CD4-positive, alpha-beta T cell (primary cell): ENCODE measurements around the gene SH2D5. TPM values are rescaled to one million over a fixed set of nuclear protein-coding genes. Genes with fewer than 3 reads are reported as not detected.

Source experiments
- ATAC-seq: fragments of 200-7000 bp; cut with Tn5 transposase; one replicate; pipeline ENCODE4 v1.10.0; 2022; ENCODE audit warnings: mild to moderate bottlenecking; ENCODE audit not compliant: poor library complexity
- CTCF ChIA-PET: fragments of 350-600 bp; sonication (Branson Sonifier 250); formaldehyde crosslinking; loops from one replicate; lab custom pipeline; 2021; ENCODE audit warnings: antibody characterized with exemption, inconsistent platforms; lab: Charles Lee
- POLR2A ChIA-PET: fragments of 350-600 bp; sonication (Branson Sonifier 250); formaldehyde crosslinking; loops from one replicate; lab custom pipeline; 2021; ENCODE audit warnings: antibody characterized with exemption, inconsistent platforms; lab: Charles Lee
- DNase-seq, 14 experiments: peaks; one replicate each; pipeline ENCODE4 v3.0.0-alpha.2; 2013 to 2020; ENCODE audit warnings: mixed read lengths in 2 of 14
- H3K27ac ChIP-seq, 2 donors: one replicate each; pipeline versions ENCODE4 v1.5.1 to v1.7.0; 2013; ENCODE audit warnings: low read length in 2 of 2, low read depth in 1 of 2, mild to moderate bottlenecking in 1 of 2
- H3K27me3 ChIP-seq, 2 experiments: 1 replicate in 1 of 2; 2 replicates in 1 of 2; pipeline versions ENCODE4 v1.6.1 to v1.7.0; 2013; ENCODE audit warnings: low read length in 2 of 2, control low read depth in 1 of 2, mild to moderate bottlenecking in 1 of 2, moderate library complexity in 1 of 2; ENCODE audit not compliant: insufficient read depth in 2 of 2, control insufficient read depth in 1 of 2
- H3K36me3 ChIP-seq: one replicate; pipeline ENCODE4 v1.6.1; 2013; ENCODE audit warnings: low read length, control low read depth; ENCODE audit not compliant: insufficient read depth
- H3K4me1 ChIP-seq: one replicate; pipeline ENCODE4 v1.6.1; 2013; ENCODE audit warnings: low read length, control low read depth; ENCODE audit not compliant: insufficient read depth
- H3K4me3 ChIP-seq: one replicate; pipeline ENCODE4 v1.5.1; 2013; ENCODE audit warnings: mild to moderate bottlenecking, low read length, moderate library complexity
- H3K9me3 ChIP-seq, 2 experiments: 1 replicate in 1 of 2; 2 replicates in 1 of 2; pipeline versions ENCODE4 v1.6.1 to v1.7.0; 2013; ENCODE audit warnings: low read length in 2 of 2, mild to moderate bottlenecking in 2 of 2, control low read depth in 1 of 2, moderate library complexity in 1 of 2; ENCODE audit not compliant: control insufficient read depth in 1 of 2, insufficient read depth in 1 of 2
- H3K27ac Mint-ChIP-seq: one replicate; pipeline ENCODE4 v1.8.0; 2020; ENCODE audit warnings: mixed read lengths
- H3K27me3 Mint-ChIP-seq: one replicate; pipeline ENCODE4 v1.8.0; 2021; ENCODE audit warnings: mixed read lengths
- H3K36me3 Mint-ChIP-seq: one replicate; pipeline ENCODE4 v1.8.0; 2021; ENCODE audit warnings: low read depth, mixed read lengths
- H3K4me1 Mint-ChIP-seq: one replicate; pipeline ENCODE4 v1.8.0; 2021; ENCODE audit warnings: low read depth, mixed read lengths
- H3K4me3 Mint-ChIP-seq: one replicate; pipeline ENCODE4 v1.8.0; 2020; ENCODE audit warnings: mild to moderate bottlenecking, mixed read lengths
- H3K9me3 Mint-ChIP-seq: one replicate; pipeline ENCODE4 v1.8.0; 2020; ENCODE audit warnings: mixed read lengths
- intact Hi-C, 2 experiments: fragments of 100-400 bp; cut with DNase I in 1 of 2; cut with micrococcal nuclease in 1 of 2; formaldehyde crosslinking; loops; one replicate each; pipeline versions ENCODE4 v1.15.1 to v1.9.0; 2023 to 2025; cut with DNase I, micrococcal nuclease
- total RNA-seq, 174 experiments: library from RNA in 2 of 174; stranded (reverse) in 2 of 174; gene quantifications; one replicate each; pipeline ENCODE4 v1.2.3 and lab custom pipeline; 2021 to 2026
- TF ChIP-seq, protein P1 (sequence below): fragments of 200-600 bp; IDR thresholded peaks from one replicate; pipeline ENCODE4 v1.8.0; 2022; ENCODE audit warnings: antibody characterized with exemption, mild to moderate bottlenecking

SH2D5 gene
- total RNA-seq, 2 experiments from 2014 or later = 0.08 TPM; not detected in 1

- no peaks in the 10 kb centered on the region for H3K27me3 Mint-ChIP-seq
- POLR2A ChIA-PET = interaction anchor here (0.6 to 1.0 kb wide), 2 partner anchors 26 to 1626 kb away, joined by 3 to 4 read pairs; no protein-coding TSS in a partner anchor
- H3K36me3 ChIP-seq = peaks cover 90% of the 10 kb centered on the region
- H3K27ac ChIP-seq = no peak overlapping the region
- H3K27ac Mint-ChIP-seq = no peak overlapping the region
- ATAC-seq = no peak
- DNase-seq = no peak
- TF ChIP-seq, protein P1, sequence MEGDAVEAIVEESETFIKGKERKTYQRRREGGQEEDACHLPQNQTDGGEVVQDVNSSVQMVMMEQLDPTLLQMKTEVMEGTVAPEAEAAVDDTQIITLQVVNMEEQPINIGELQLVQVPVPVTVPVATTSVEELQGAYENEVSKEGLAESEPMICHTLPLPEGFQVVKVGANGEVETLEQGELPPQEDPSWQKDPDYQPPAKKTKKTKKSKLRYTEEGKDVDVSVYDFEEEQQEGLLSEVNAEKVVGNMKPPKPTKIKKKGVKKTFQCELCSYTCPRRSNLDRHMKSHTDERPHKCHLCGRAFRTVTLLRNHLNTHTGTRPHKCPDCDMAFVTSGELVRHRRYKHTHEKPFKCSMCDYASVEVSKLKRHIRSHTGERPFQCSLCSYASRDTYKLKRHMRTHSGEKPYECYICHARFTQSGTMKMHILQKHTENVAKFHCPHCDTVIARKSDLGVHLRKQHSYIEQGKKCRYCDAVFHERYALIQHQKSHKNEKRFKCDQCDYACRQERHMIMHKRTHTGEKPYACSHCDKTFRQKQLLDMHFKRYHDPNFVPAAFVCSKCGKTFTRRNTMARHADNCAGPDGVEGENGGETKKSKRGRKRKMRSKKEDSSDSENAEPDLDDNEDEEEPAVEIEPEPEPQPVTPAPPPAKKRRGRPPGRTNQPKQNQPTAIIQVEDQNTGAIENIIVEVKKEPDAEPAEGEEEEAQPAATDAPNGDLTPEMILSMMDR = no peak
- no peak overlapping the region for H3K4me3 Mint-ChIP-seq
- CTCF ChIA-PET = no interaction called here
- H3K4me3 ChIP-seq = no peak overlapping the region
- no peaks in the 10 kb centered on the region for H3K27me3 ChIP-seq
- peaks cover 92% of the 10 kb centered on the region for H3K36me3 Mint-ChIP-seq
- no peaks in the 10 kb centered on the region for H3K9me3 Mint-ChIP-seq
- no peaks in the 10 kb centered on the region for H3K4me1 ChIP-seq
- intact Hi-C loops = no loop called here
- no peaks in the 10 kb centered on the region for H3K4me1 Mint-ChIP-seq
- no peaks in the 10 kb centered on the region for H3K9me3 ChIP-seq
These were observed 27.8 kb upstream of the SH2D5 start for GRCh38 chr1:20760322-20760721.

GRCh38 chr1:20753589-20753988, 21.1 kb upstream of the SH2D5 start:
- Histone ChIP-seq H3K27me3 (no peaks in the 10 kb centered on the region), H3K36me3 (peaks cover 60% of the 10 kb centered on the region), H3K27ac (no peak overlapping the region), H3K9me3 (no peaks in the 10 kb centered on the region), H3K4me3 (no peak overlapping the region), H3K4me1 (no peaks in the 10 kb centered on the region)
- TF ChIP-seq, protein P1 = no peak
- Mint-ChIP-seq H3K4me3 (no peak overlapping the region), H3K27me3 (no peaks in the 10 kb centered on the region), H3K36me3 (peaks cover 71% of the 10 kb centered on the region), H3K4me1 (no peaks in the 10 kb centered on the region), H3K27ac (no peak overlapping the region), H3K9me3 (no peaks in the 10 kb centered on the region)
- intact Hi-C loops = no loop called here
- ChIA-PET POLR2A (no interaction called here), CTCF (no interaction called here)
- DNase-seq (no peak), ATAC-seq (no peak)

- H3K4me1 Mint-ChIP-seq = no peaks in the 10 kb centered on the region
- peaks cover 79% of the 10 kb centered on the region for H3K36me3 Mint-ChIP-seq
- TF ChIP-seq, protein P1 = no peak
- no peak overlapping the region for H3K4me3 Mint-ChIP-seq
- CTCF ChIA-PET = no interaction called here
- H3K9me3 Mint-ChIP-seq = no peaks in the 10 kb centered on the region
- no peaks in the 10 kb centered on the region for H3K9me3 ChIP-seq
- intact Hi-C loops = no loop called here
- H3K4me1 ChIP-seq = no peaks in the 10 kb centered on the region
- no peak for DNase-seq
- H3K27ac Mint-ChIP-seq = no peak overlapping the region
- no peak overlapping the region for H3K4me3 ChIP-seq
- peaks cover 67% of the 10 kb centered on the region for H3K36me3 ChIP-seq
- no peaks in the 10 kb centered on the region for H3K27me3 Mint-ChIP-seq
- no peak overlapping the region for H3K27ac ChIP-seq
- ATAC-seq = no peak
- POLR2A ChIA-PET = no interaction called here
- H3K27me3 ChIP-seq = no peaks in the 10 kb centered on the region
These were observed 19.0 kb upstream of the SH2D5 start for GRCh38 chr1:20751462-20751990.
